HCT116 (cell line): ENCODE data around the gene NF1. TPM values are rescaled to one million over a fixed set of nuclear protein-coding genes. Genes with fewer than 3 reads are reported as not detected.

Experiments
- ATAC-seq: fragments of 200-7000 bp; cut with Tn5 transposase; 2 replicates; pipeline ENCODE4 v1.9.1; 2020; ENCODE audit warnings: mild to moderate bottlenecking, moderate library complexity
- BruUV-seq: library from RNA; stranded (reverse); fragments of 400-500 nt; replicated peaks from 2 replicates; lab custom pipeline; 2021; lab: Mats Ljungman, UMichigan
- CTCF ChIA-PET: fragments of 300-600 bp; sonication (Branson Sonifier 250); formaldehyde crosslinking; loops from one replicate; lab custom pipeline; 2021; ENCODE audit warnings: antibody characterized with exemption; lab: Charles Lee
- POLR2A ChIA-PET: fragments of 300-600, 350-600 bp; sonication (Branson Sonifier 250); formaldehyde crosslinking; loops from one replicate; lab custom pipeline; 2021; ENCODE audit warnings: antibody characterized with exemption; lab: Charles Lee
- RAD21 ChIA-PET, 2 experiments: fragments of 300-600 bp; sonication (Branson Sonifier 250); formaldehyde crosslinking; loops; one replicate each; lab custom pipeline; 2023; ENCODE audit warnings: low total read pairs in 2 of 2; ENCODE audit not compliant: uncharacterized antibody in 2 of 2, unreplicated experiment in 2 of 2, low non-redundant PET in 1 of 2; lab: Charles Lee
- DNase-seq: peaks from one replicate; pipeline ENCODE4 v3.0.0-alpha.2; 2010; ENCODE audit warnings: low read depth, low spot score
- H2AFZ ChIP-seq: fragments of 200-600 bp; shearing (Covaris generic), sonication (generic); 2 replicates; pipeline ENCODE4 v1.6.1; 2017; ENCODE audit warnings: low read depth, mixed run types, mixed read lengths, antibody characterized with exemption, low read length; ENCODE audit not compliant: poor library complexity, severe bottlenecking
- H3K27ac ChIP-seq: 2 replicates; pipeline ENCODE4 v1.5.1; 2012; ENCODE audit warnings: low read depth, low read length
- H3K27me3 ChIP-seq: fragments of 200-600 bp; sonication (generic); 2 replicates; pipeline ENCODE4 v1.6.1; 2016; ENCODE audit warnings: mixed run types, low read length, mixed read lengths; ENCODE audit not compliant: insufficient read depth
- H3K36me3 ChIP-seq, 2 experiments: fragments of 200-500 bp in 1 of 2; fragments of 200-600 bp in 1 of 2; sonication (Bioruptor generic) in 1 of 2; sonication (generic) in 1 of 2; 2 replicates each; pipeline versions ENCODE4 v1.5.1 to v1.6.1; 2014 to 2016; ENCODE audit warnings: low read length in 2 of 2, inconsistent platforms in 1 of 2, mixed read lengths in 1 of 2, mixed run types in 1 of 2; ENCODE audit not compliant: insufficient read depth in 2 of 2, control insufficient read depth in 1 of 2
- H3K4me1 ChIP-seq, 2 experiments: fragments of 200-600 bp in 1 of 2; sonication (generic) in 1 of 2; 2 replicates each; pipeline versions ENCODE4 v1.5.1 to v1.6.1; 2012 to 2017; ENCODE audit warnings: low read length in 2 of 2, inconsistent platforms in 1 of 2, mild to moderate bottlenecking in 1 of 2, mixed read lengths in 1 of 2, mixed run types in 1 of 2, moderate library complexity in 1 of 2; ENCODE audit not compliant: insufficient read depth in 2 of 2, control insufficient read depth in 1 of 2
- H3K4me2 ChIP-seq: fragments of 200-600 bp; sonication (generic); 2 replicates; pipeline ENCODE4 v1.6.1; 2017; ENCODE audit warnings: mixed run types, low read length, mixed read lengths
- H3K4me3 ChIP-seq, 2 experiments: fragments of 200-600 bp in 1 of 2; sonication (generic) in 1 of 2; replicated peaks in 1 of 2; 2 replicates each; pipeline ENCODE4 v1.5.1; 2011 to 2016; ENCODE audit warnings: low read length in 2 of 2, control low read depth in 1 of 2, low read depth in 1 of 2, mild to moderate bottlenecking in 1 of 2, mixed read lengths in 1 of 2, mixed run types in 1 of 2
- H3K79me2 ChIP-seq: fragments of 200-600 bp; sonication (generic); 2 replicates; pipeline ENCODE4 v1.6.1; 2017; ENCODE audit warnings: mild to moderate bottlenecking, mixed run types, low read length, moderate library complexity, mixed read lengths; ENCODE audit not compliant: insufficient read depth
- H3K9ac ChIP-seq: fragments of 200-600 bp; sonication (generic); 2 replicates; pipeline ENCODE4 v1.6.1; 2016; ENCODE audit warnings: low read length, mixed read lengths
- H3K9me2 ChIP-seq: fragments of 200-600 bp; sonication (generic), shearing (Covaris generic); 2 replicates; pipeline ENCODE4 v1.6.1; 2017; ENCODE audit warnings: mixed run types, mild to moderate bottlenecking, moderate library complexity; ENCODE audit not compliant: insufficient read depth
- H3K9me3 ChIP-seq, 2 experiments: fragments of 200-500 bp in 1 of 2; fragments of 200-600 bp in 1 of 2; sonication (Bioruptor generic) in 1 of 2; sonication (generic) in 1 of 2; 2 replicates each; pipeline ENCODE4 v1.6.1; 2014 to 2017; ENCODE audit warnings: low read length in 2 of 2, mixed read lengths in 2 of 2, inconsistent platforms in 1 of 2, low read depth in 1 of 2, mild to moderate bottlenecking in 1 of 2, mixed run types in 1 of 2, moderate library complexity in 1 of 2; ENCODE audit not compliant: control insufficient read depth in 1 of 2, insufficient read depth in 1 of 2
- H4K20me1 ChIP-seq: fragments of 200-600 bp; sonication (generic), shearing (Covaris generic); 2 replicates; pipeline ENCODE4 v1.6.1; 2017; ENCODE audit warnings: mixed run types, mild to moderate bottlenecking, moderate library complexity; ENCODE audit not compliant: insufficient read depth
- CBX3 ChIP-seq: IDR thresholded peaks from 2 replicates; pipeline ENCODE4 v1.6.1; 2012; ENCODE audit warnings: low read depth
- CEBPB ChIP-seq: IDR thresholded peaks from 2 replicates; pipeline ENCODE4 v1.6.1; 2012; ENCODE audit warnings: low read depth
- ELF1 ChIP-seq: IDR thresholded peaks from 2 replicates; pipeline ENCODE4 v1.6.1; 2012; ENCODE audit warnings: low read depth, borderline replicate concordance
- EZH2 ChIP-seq: fragments of 200-600 bp; sonication (generic); IDR thresholded peaks from 2 replicates; pipeline ENCODE4 v1.6.1; 2017; ENCODE audit warnings: antibody characterized with exemption, mixed run types
- EZH2phosphoT487 ChIP-seq: fragments of 200-600 bp; IDR thresholded peaks from 2 replicates; pipeline ENCODE4 v1.6.1; 2018; ENCODE audit warnings: antibody characterized with exemption, borderline replicate concordance
- FOSL1 ChIP-seq: IDR thresholded peaks from 2 replicates; pipeline ENCODE4 v1.6.1; 2012; ENCODE audit warnings: low read depth
- JUND ChIP-seq: IDR thresholded peaks from 2 replicates; pipeline ENCODE4 v1.6.1; 2012
- RAD21 ChIP-seq: IDR thresholded peaks from 2 replicates; pipeline ENCODE4 v1.6.1; 2012; ENCODE audit warnings: low read depth, mild to moderate bottlenecking
- SIN3A ChIP-seq: IDR thresholded peaks from 2 replicates; pipeline ENCODE4 v1.6.1; 2012; ENCODE audit warnings: low read depth
- SP1 ChIP-seq: IDR thresholded peaks from 2 replicates; pipeline ENCODE4 v1.6.1; 2012; ENCODE audit warnings: low read depth
- SRF ChIP-seq: IDR thresholded peaks from 2 replicates; pipeline ENCODE4 v1.6.1; 2012; ENCODE audit warnings: low read depth
- TCF7L2 ChIP-seq: IDR thresholded peaks from 2 replicates; pipeline ENCODE4 v1.7.0; 2011; ENCODE audit warnings: borderline replicate concordance, inconsistent platforms; ENCODE audit not compliant: insufficient read depth, insufficient read length; ENCODE audit errors: extremely low read depth
- YY1 ChIP-seq: IDR thresholded peaks from 2 replicates; pipeline ENCODE4 v1.6.1; 2011; ENCODE audit warnings: low read length, low read depth, moderate library complexity, mild to moderate bottlenecking; ENCODE audit not compliant: insufficient replicate concordance; ENCODE audit errors: extremely low read depth
- ZFX ChIP-seq: fragments of 450-650 bp; IDR thresholded peaks from 2 replicates; pipeline ENCODE4 v1.6.1; 2017
- ZNF274 ChIP-seq: fragments of 200-500 bp; sonication (Bioruptor generic); IDR thresholded peaks from 2 replicates; pipeline ENCODE4 v1.6.1; 2014; ENCODE audit warnings: mild to moderate bottlenecking, low read depth, low read length, inconsistent platforms
- intact Hi-C: fragments of 100-400 bp; cut with micrococcal nuclease; formaldehyde crosslinking; loops from 2 replicates; pipeline ENCODE4 v1.10.0; 2022
- total RNA-seq: library from RNA; stranded (reverse); gene quantifications from one replicate; pipeline ENCODE4 v1.2.1, GENCODE V29; 2021; ENCODE audit not compliant: unreplicated experiment
- TF ChIP-seq, protein P1 (sequence below): IDR thresholded peaks from 2 replicates; pipeline ENCODE4 v1.6.1; 2012
- TF ChIP-seq, protein P2 (sequence below): IDR thresholded peaks from 2 replicates; pipeline ENCODE4 v1.6.1; 2011; ENCODE audit warnings: mild to moderate bottlenecking, low read length, moderate library complexity; ENCODE audit not compliant: insufficient replicate concordance; ENCODE audit errors: extremely low read depth
- TF ChIP-seq, protein P3 (sequence below): IDR thresholded peaks from 2 replicates; pipeline ENCODE4 v1.6.1; 2012
- TF ChIP-seq, protein P4 (sequence below), 3 experiments: fragments of 200-600 bp in 1 of 3; sonication (generic) in 1 of 3; IDR thresholded peaks in 2 of 3; conservative IDR thresholded peaks in 1 of 3; 2 replicates each; pipeline ENCODE4 v1.5.1; 2012 to 2017; ENCODE audit warnings: low read depth in 2 of 3, low read length in 2 of 3, antibody characterized with exemption in 1 of 3, borderline replicate concordance in 1 of 3, control low read depth in 1 of 3, mild to moderate bottlenecking in 1 of 3, mixed read lengths in 1 of 3, mixed run types in 1 of 3, moderate library complexity in 1 of 3; ENCODE audit not compliant: insufficient read depth in 1 of 3

NF1 gene
- total RNA-seq, 1 experiment from 2014 or later: 20.8 TPM

DNA sequence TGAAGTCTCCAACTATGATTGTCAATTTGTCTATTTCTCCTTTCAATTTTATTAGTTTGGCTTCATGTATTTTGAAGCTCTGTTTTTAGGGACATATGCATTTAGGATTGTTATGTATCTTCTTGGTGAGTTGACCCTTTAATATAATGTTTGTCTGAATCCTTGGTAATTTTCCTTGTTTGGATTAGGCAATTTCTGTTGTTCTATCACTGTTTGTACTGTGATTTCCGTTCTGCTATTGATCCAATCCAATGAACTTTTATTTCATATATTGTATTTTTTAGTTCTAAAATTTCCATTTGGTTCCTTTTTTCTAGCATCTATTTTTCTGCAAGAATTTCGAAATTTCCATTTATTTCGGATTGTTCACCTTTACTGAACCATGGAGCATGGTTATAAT is 327.7 kb downstream of the NF1 start:
- ChIA-PET RAD21 (no interaction called here), CTCF (no interaction called here)
- no peak for DNase-seq
- no peak for ATAC-seq
- Histone ChIP-seq H3K27ac (no peak overlapping the region), H3K4me1 (no peaks in the 10 kb centered on the region), H3K36me3 (no peaks in the 10 kb centered on the region)
- TF ChIP-seq RAD21 (no peak), ELF1 (no peak), CBX3 (no peak), EZH2 (no peak), FOSL1 (no peak), CEBPB (no peak), SP1 (no peak), TCF7L2 (no peak), SIN3A (no peak), SRF (no peak), EZH2phosphoT487 (no peak), YY1 (no peak), JUND (no peak), ZNF274 (no peak), ZFX (no peak)
- TF ChIP-seq, protein P1, sequence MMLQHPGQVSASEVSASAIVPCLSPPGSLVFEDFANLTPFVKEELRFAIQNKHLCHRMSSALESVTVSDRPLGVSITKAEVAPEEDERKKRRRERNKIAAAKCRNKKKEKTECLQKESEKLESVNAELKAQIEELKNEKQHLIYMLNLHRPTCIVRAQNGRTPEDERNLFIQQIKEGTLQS: no peak
- TF ChIP-seq, protein P2, sequence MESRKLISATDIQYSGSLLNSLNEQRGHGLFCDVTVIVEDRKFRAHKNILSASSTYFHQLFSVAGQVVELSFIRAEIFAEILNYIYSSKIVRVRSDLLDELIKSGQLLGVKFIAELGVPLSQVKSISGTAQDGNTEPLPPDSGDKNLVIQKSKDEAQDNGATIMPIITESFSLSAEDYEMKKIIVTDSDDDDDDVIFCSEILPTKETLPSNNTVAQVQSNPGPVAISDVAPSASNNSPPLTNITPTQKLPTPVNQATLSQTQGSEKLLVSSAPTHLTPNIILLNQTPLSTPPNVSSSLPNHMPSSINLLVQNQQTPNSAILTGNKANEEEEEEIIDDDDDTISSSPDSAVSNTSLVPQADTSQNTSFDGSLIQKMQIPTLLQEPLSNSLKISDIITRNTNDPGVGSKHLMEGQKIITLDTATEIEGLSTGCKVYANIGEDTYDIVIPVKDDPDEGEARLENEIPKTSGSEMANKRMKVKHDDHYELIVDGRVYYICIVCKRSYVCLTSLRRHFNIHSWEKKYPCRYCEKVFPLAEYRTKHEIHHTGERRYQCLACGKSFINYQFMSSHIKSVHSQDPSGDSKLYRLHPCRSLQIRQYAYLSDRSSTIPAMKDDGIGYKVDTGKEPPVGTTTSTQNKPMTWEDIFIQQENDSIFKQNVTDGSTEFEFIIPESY: no peak
- TF ChIP-seq, protein P3, sequence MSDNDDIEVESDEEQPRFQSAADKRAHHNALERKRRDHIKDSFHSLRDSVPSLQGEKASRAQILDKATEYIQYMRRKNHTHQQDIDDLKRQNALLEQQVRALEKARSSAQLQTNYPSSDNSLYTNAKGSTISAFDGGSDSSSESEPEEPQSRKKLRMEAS: no peak
- TF ChIP-seq, protein P4, sequence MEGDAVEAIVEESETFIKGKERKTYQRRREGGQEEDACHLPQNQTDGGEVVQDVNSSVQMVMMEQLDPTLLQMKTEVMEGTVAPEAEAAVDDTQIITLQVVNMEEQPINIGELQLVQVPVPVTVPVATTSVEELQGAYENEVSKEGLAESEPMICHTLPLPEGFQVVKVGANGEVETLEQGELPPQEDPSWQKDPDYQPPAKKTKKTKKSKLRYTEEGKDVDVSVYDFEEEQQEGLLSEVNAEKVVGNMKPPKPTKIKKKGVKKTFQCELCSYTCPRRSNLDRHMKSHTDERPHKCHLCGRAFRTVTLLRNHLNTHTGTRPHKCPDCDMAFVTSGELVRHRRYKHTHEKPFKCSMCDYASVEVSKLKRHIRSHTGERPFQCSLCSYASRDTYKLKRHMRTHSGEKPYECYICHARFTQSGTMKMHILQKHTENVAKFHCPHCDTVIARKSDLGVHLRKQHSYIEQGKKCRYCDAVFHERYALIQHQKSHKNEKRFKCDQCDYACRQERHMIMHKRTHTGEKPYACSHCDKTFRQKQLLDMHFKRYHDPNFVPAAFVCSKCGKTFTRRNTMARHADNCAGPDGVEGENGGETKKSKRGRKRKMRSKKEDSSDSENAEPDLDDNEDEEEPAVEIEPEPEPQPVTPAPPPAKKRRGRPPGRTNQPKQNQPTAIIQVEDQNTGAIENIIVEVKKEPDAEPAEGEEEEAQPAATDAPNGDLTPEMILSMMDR (IDR thresholded peaks at IDR 0.05 in 2 of 3, conservative IDR thresholded peaks at IDR 0.05 in 1 of 3; ENCODE audit: borderline replicate concordance in 1 of 3, insufficient read depth in 1 of 3, low read depth in 2 of 3, low read length in 2 of 3): no peak
- TF ChIP-seq, all 23 proteins: peak for 0
- H3K4me3 ChIP-seq: no peak overlapping the region
- no peaks in the 10 kb centered on the region for H3K79me2 ChIP-seq
- no peak overlapping the region for H3K4me2 ChIP-seq
- H4K20me1 ChIP-seq: no peaks in the 10 kb centered on the region
- BruUV-seq: no TSS peak
- no peak overlapping the region for H3K9ac ChIP-seq
- no peaks in the 10 kb centered on the region for H3K9me3 ChIP-seq
- intact Hi-C loops: no loop called here
- POLR2A ChIA-PET: no interaction called here
- no peak overlapping the region for H2AFZ ChIP-seq
- no peaks in the 10 kb centered on the region for H3K9me2 ChIP-seq
- no peaks in the 10 kb centered on the region for H3K27me3 ChIP-seq
